Transverse colon (tissue), 4 donors: ENCODE results near the gene FLYWCH1. TPM values are rescaled to one million over a fixed set of nuclear protein-coding genes. Genes with fewer than 3 reads are reported as not detected.
"Not testable (repeated sequence)": the region's sequence is repeated elsewhere in the genome, so short reads cannot be mapped to it uniquely, and the experiment has no call there.

Source experiments
- DNase-seq: peaks from one replicate; pipeline ENCODE4 v3.0.0-alpha.2; 2019
- H3K27ac ChIP-seq, 4 donors: fragments of 200-600 bp; sonication (generic); 2 replicates each; pipeline ENCODE4 v1.5.1; 2016 to 2018; ENCODE audit warnings: inconsistent platforms in 4 of 4
- H3K27me3 ChIP-seq: fragments of 200-600 bp; sonication (generic); 2 replicates; pipeline ENCODE4 v1.5.1; 2017; ENCODE audit warnings: inconsistent platforms
- H3K36me3 ChIP-seq, 4 donors: fragments of 200-600 bp; sonication (generic); 2 replicates each; pipeline ENCODE4 v1.5.1; 2017 to 2019; ENCODE audit warnings: inconsistent platforms in 4 of 4
- H3K4me1 ChIP-seq, 4 donors: fragments of 200-600 bp; sonication (generic); 2 replicates each; pipeline ENCODE4 v1.5.1; 2017 to 2020; ENCODE audit warnings: inconsistent platforms in 4 of 4
- H3K4me3 ChIP-seq, 4 donors: fragments of 200-600 bp; sonication (generic); 1 replicate in 1 of 4; 2 replicates in 3 of 4; pipeline versions ENCODE4 v1.5.1 to v1.6.1; 2017 to 2019; ENCODE audit warnings: inconsistent platforms in 4 of 4
- H3K9me3 ChIP-seq, 2 donors: fragments of 200-600 bp; sonication (generic); 2 replicates each; pipeline ENCODE4 v1.5.1; 2017 to 2019; ENCODE audit warnings: inconsistent platforms in 2 of 2
- CTCF ChIP-seq, 5 experiments: fragments of 200-600 bp in 3 of 5; fragments of 450-650 bp in 2 of 5; sonication (generic) in 3 of 5; IDR thresholded peaks; 1 replicate in 2 of 5; 2 replicates in 3 of 5; pipeline ENCODE4 v1.5.1; 2016 to 2017; ENCODE audit warnings: antibody characterized with exemption in 5 of 5, inconsistent platforms in 3 of 5, mild to moderate bottlenecking in 2 of 5, moderate library complexity in 1 of 5
- EP300 ChIP-seq: sonication (generic); formaldehyde crosslinking; IDR thresholded peaks from one replicate; pipeline ENCODE4 v1.6.1; 2017; ENCODE audit warnings: antibody characterized with exemption, low read depth
- POLR2A ChIP-seq: fragments of 450-650 bp; IDR thresholded peaks from one replicate; pipeline ENCODE4 v1.6.1; 2016; ENCODE audit warnings: antibody characterized with exemption, mild to moderate bottlenecking, moderate library complexity
- POLR2AphosphoS5 ChIP-seq, 3 donors: sonication (generic); formaldehyde crosslinking; IDR thresholded peaks; one replicate each; pipeline ENCODE4 v1.6.1; 2016; ENCODE audit warnings: antibody characterized with exemption in 3 of 3
- whole genome bisulfite sequencing, 2 donors: methylation state at CpG; one replicate each; pipeline ENCODE4 v1.1.5; 2018; ENCODE audit warnings: low coverage in 1 of 2; 5-methylcytosine and 5-hydroxymethylcytosine counted together
- in situ Hi-C, 4 donors: fragments of 200-750 bp; cut with MboI; loops; one replicate each; pipeline versions ENCODE4 v1.15.0 to v1.15.1; 2017; ENCODE audit warnings: low sequenced_read_pairs in 3 of 4, low pct_ligation_motif_present in 1 of 4, low pct_unique_long_range_greater_than_20kb in 1 of 4
- intact Hi-C: fragments of 100-400 bp; cut with DNase I; formaldehyde crosslinking; loops from one replicate; pipeline ENCODE4 v1.15.1; 2023; ENCODE audit warnings: low total_unique reads
- total RNA-seq, 4 donors: library from RNA; depleted of rRNA; stranded (reverse); fragments of >200 nt; gene quantifications; one replicate each; pipeline ENCODE4 v1.1.0, GENCODE V29; 2016

The FLYWCH1 gene
- total RNA-seq, 4 donors from 2014 or later, result 29.1 to 59.1 (median 34.6) TPM

- 94% methylated on average over 14 of the region's 15 CpGs; no CpG with 5 or more reads in 1 of the 2 donors for WGBS, 2 donors
- DNase-seq, result no peak
- peaks cover 0 to 8% (median 2%) of the 10 kb centered on the region in 4 donors for H3K4me1 ChIP-seq
- no peak overlapping the region for H3K27ac ChIP-seq
- peaks cover 0 to 28% (median 7%) of the 10 kb centered on the region in 4 donors for H3K36me3 ChIP-seq
- no peaks in the 10 kb centered on the region for H3K9me3 ChIP-seq
- no peak for TF ChIP-seq POLR2A
- TF ChIP-seq CTCF (IDR thresholded peaks at IDR 0.05), result no peak
- no peak for TF ChIP-seq EP300
- no peak for TF ChIP-seq POLR2AphosphoS5 (IDR thresholded peaks at IDR 0.05)
- in situ Hi-C loops, result no loop called here
- no peaks in the 10 kb centered on the region for H3K27me3 ChIP-seq
- intact Hi-C loops, result no loop called here
- H3K4me3 ChIP-seq, result no peak overlapping the region
Measured at GRCh38 chr16:2930236-2930635, 18.5 kb downstream of the FLYWCH1 start.

GRCh38 chr16:2931231-2931914 lies 19.6 kb downstream of the FLYWCH1 start:
- H3K27me3 ChIP-seq, DNase-seq, H3K9me3 ChIP-seq, in situ Hi-C loops, H3K27ac ChIP-seq, H3K4me1 ChIP-seq, intact Hi-C loops, H3K4me3 ChIP-seq: not testable (repeated sequence)
- WGBS, 2 donors, result 92 to 97% methylated on average over 5 to 13 of the region's 13 CpGs
- H3K36me3 ChIP-seq, result peaks cover 0 to 28% (median 7%) of the 10 kb centered on the region in 4 donors

- DNase-seq, result no peak
- Histone ChIP-seq H3K4me1 (no peaks in the 10 kb centered on the region), H3K36me3 (peaks cover 0 to 43% (median 7%) of the 10 kb centered on the region in 4 donors), H3K27ac (no peak overlapping the region), H3K4me3 (no peak overlapping the region), H3K9me3 (no peaks in the 10 kb centered on the region), H3K27me3 (no peaks in the 10 kb centered on the region)
- intact Hi-C loops, result no loop called here
- no peak for TF ChIP-seq POLR2AphosphoS5 (IDR thresholded peaks at IDR 0.05)
- TF ChIP-seq CTCF (IDR thresholded peaks at IDR 0.05), result no peak
- TF ChIP-seq POLR2A, result no peak
- no peak for TF ChIP-seq EP300
- WGBS, 2 donors, result 94% methylated on average over 27 of the region's 30 CpGs; no CpG with 5 or more reads in 1 of the 2 donors
- in situ Hi-C loops, result no loop called here
Measured at GRCh38 chr16:2933136-2933535, 21.4 kb downstream of the FLYWCH1 start.

GRCh38 chr16:2933701-2934100 lies 22.0 kb downstream of the FLYWCH1 start:
- 95% methylated on average over 19 of the region's 22 CpGs; no CpG with 5 or more reads in 1 of the 2 donors for WGBS, 2 donors
- in situ Hi-C loops (no loop called here), intact Hi-C loops (no loop called here)
- DNase-seq, result no peak
- no peaks in the 10 kb centered on the region for H3K4me1 ChIP-seq
- H3K27me3 ChIP-seq, result no peaks in the 10 kb centered on the region
- H3K27ac ChIP-seq, result no peak overlapping the region
- H3K4me3 ChIP-seq, result no peak overlapping the region
- TF ChIP-seq CTCF (IDR thresholded peaks at IDR 0.05), result no peak
- TF ChIP-seq EP300, result no peak
- no peak for TF ChIP-seq POLR2A
- no peak for TF ChIP-seq POLR2AphosphoS5 (IDR thresholded peaks at IDR 0.05)
- H3K36me3 ChIP-seq, result peaks cover 0 to 45% (median 8%) of the 10 kb centered on the region in 4 donors
- H3K9me3 ChIP-seq, result no peaks in the 10 kb centered on the region

- TF ChIP-seq POLR2AphosphoS5 (IDR thresholded peaks at IDR 0.05) (no peak), EP300 (no peak), POLR2A (no peak), CTCF (IDR thresholded peaks at IDR 0.05) (no peak)
- in situ Hi-C loops, result no loop called here
- Histone ChIP-seq H3K36me3 (peaks cover 0 to 53% (median 12%) of the 10 kb centered on the region in 4 donors), H3K4me3 (no peak overlapping the region), H3K27ac (no peak overlapping the region), H3K27me3 (no peaks in the 10 kb centered on the region), H3K9me3 (no peaks in the 10 kb centered on the region), H3K4me1 (no peaks in the 10 kb centered on the region)
- DNase-seq, result no peak
- intact Hi-C loops, result no loop called here
- WGBS, 2 donors, result 88 to 91% methylated on average over 14 to 15 of the region's 15 CpGs
Measured at GRCh38 chr16:2934450-2934849, 22.7 kb downstream of the FLYWCH1 start.
